GM19193 (cell line): ENCODE measurements around the gene CACNA1I.

Experiments
- POLR2A ChIP-seq: IDR thresholded peaks from 4 replicates; pipeline ENCODE4 v1.6.1; 2011; ENCODE audit not compliant: insufficient read depth, insufficient read length; ENCODE audit errors: extremely low read depth

The CACNA1I gene

GRCh38 chr22:39674536-39674935 lies 104.0 kb downstream of the CACNA1I start:
- TF ChIP-seq POLR2A = no peak

DNA sequence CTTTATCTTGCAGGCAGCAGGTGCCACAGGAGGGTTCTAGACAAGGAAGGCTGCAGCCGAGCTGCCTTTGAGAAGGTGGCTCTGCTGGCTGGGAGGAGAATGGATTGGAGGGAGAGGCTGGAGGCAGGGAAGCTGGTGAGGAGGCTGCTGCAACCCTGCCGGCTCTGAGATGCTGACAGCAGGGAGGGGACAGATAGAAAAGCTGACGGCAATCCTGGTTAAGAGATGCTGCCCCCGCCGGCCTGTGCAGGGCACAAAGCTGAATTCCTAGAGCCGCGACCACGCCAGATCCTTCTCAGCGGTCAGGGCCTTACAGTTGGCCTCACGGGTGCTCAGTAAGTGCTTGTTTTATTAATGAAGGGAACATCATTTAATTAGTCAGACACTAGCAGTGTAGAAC lies 105.4 kb downstream of the CACNA1I start:
- no peak for TF ChIP-seq POLR2A

DNA sequence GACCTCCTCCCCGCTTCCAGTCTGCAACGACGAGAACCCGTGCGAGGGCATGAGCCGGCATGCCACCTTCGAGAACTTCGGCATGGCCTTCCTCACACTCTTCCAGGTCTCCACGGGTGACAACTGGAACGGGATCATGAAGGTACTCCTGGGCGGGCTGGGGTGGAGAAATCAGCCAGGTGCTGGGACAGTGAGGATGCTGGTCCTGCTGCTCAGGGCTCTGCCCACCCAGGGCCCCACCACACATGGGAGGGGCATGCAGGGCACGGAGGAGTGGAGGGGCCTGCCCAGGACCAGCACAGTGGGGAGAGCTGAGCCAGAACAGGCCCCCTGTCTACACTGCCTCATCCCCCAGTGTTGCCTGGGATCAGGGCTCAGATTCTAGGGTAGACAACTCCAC lies 107.4 kb downstream of the CACNA1I start:
- TF ChIP-seq POLR2A = no peak

DNA sequence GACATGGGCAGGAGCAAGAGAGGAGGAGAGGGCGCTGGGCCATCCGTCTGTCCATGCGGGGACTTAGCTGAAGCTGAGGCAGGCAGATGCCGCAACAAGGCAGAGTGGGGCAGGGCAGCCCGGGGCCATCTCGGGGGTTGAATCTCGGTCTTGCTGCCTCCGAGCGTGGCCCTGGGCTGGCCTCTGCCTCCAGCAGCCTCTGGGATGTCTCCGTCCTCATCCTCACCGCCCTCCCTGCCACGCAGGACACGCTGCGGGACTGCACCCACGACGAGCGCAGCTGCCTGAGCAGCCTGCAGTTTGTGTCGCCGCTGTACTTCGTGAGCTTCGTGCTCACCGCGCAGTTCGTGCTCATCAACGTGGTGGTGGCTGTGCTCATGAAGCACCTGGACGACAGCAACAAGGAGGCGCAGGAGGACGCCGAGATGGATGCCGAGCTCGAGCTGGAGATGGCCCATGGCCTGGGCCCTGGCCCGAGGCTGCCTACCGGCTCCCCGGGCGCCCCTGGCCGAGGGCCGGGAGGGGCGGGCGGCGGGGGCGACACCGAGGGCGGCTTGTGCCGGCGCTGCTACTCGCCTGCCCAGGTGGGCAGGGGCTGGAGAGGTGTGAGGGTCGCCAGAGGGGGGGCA lies 108.4 kb downstream of the CACNA1I start:
- no peak for TF ChIP-seq POLR2A

- TF ChIP-seq POLR2A = no peak
Observed at GRCh38 chr22:39679652-39680051, 109.1 kb downstream of the CACNA1I start.

GRCh38 chr22:39680486-39680885 lies 109.9 kb downstream of the CACNA1I start:
- no peak for TF ChIP-seq POLR2A

DNA sequence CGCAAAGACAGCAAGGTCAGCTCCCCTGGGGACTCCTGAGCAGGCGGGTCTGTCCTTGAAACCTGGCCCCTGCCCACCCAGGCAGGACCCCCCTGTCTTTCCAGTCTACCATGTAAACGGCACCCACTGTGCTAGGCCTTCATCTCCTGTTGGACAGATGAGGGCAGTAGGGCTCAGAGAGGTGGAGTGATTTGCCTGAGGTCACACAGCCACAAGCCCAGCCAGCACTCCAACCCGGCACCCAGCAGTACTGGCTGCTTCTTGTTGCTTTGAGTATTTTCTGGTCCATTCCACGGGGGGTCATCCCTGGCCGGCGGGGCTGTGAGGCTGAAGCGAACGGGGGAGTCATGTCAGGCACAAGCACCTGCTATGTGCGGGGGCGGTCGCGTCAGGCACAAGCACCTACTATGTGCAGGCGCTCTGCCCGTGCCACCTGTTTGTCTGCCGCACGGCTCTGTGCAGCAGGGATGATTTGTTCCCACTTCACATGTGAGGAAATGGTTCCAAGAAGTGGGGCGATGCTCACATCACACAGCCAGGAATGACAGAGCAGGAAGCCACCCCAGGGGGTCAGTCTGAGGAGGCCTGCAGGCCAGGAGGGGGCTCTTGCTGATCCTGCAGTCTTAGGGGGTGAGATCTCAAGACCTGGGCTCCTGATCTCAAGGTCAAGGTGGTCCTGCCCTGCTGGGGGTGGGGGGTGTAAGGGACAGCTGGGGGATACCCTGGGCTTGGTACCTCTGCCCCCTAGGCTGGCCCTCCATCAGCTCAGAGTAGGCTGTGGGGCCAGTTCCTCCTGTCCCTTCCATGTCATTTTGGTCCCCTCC lies 110.7 kb downstream of the CACNA1I start:
- TF ChIP-seq POLR2A = no peak

- no peak for TF ChIP-seq POLR2A
Observed at GRCh38 chr22:39682994-39683393, 112.4 kb downstream of the CACNA1I start.

DNA sequence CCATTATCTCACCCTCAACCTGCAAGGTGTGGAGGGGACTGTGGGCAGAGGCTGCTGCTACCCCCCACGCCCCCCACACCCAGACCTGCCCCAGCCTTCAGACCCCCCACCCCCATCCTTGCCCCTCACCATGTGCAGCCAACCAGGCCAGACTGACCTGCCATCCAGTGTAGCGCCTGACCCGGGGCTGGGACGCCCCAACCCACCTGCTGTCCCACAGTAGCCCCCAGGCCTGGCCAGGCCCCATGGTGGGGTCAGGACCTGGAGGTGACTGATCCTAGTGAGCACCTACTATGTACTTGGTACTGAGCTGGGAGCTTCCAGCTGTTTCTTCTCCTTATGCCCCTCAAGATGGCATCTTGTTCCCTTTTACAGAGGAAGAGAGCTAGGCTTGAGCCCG lies 113.1 kb downstream of the CACNA1I start:
- no peak for TF ChIP-seq POLR2A

GRCh38 chr22:39684702-39685281 lies 114.2 kb downstream of the CACNA1I start:
- TF ChIP-seq POLR2A = no peak

GRCh38 chr22:39685336-39686177 lies 115.0 kb downstream of the CACNA1I start:
- TF ChIP-seq POLR2A = no peak

DNA sequence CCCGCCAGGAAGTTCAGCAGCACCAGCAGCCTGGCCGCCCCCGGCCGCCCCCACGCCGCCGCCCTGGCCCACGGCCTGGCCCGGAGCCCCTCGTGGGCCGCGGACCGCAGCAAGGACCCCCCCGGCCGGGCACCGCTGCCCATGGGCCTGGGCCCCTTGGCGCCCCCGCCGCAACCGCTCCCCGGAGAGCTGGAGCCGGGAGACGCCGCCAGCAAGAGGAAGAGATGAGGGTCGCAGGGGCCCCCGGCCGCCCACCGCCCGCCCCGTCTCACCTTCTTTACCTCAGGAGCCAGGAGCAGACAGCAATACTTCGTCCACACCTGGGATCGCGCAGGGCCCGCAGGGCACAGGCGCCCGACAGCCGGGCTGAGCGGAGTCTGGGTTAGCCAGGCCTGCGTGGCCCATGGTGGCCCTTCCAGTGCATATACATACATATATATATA lies 115.6 kb downstream of the CACNA1I start:
- no peak for TF ChIP-seq POLR2A

- no peak for TF ChIP-seq POLR2A
Observed at GRCh38 chr22:39686776-39687525, 116.4 kb downstream of the CACNA1I start.

DNA sequence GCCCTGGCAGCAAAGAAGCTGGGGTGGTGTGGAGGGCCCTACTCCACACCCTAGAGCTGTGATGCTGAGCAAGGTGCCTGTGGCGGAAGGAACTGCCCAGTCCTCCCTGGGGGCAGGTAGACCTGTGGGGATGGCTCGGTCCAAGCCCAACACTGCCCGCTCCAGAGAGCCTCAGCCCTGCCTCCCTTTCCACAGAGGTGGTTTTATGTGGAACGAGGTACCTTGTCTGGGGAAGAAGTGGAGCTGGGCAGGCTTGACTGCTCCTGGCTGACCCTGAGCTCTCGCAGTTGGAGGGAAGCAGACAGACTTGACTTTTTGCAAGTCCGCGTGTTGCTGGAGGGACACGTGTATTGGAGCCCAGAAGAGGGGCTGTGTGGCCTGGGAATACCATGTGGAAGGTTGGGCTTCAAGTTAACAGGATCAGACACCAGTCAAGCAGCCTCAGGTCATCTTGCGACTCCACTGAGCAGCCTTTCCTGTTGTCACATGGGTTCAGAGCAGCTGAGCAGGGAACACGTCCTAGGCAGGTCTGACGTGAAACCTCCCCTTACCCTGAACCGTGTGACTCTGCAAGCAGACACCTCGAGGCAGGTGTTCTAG lies 117.7 kb downstream of the CACNA1I start:
- no peak for TF ChIP-seq POLR2A
